Neuron (in vitro differentiated cells): Measurements from ENCODE around the gene MAST4.
A peak's percentile ranks its signal among the peaks of the same experiment; 100 is the strongest.

ENCODE experiments used
- H2AFZ ChIP-seq: one replicate; pipeline ENCODE4 v1.6.1; 2013; ENCODE audit warnings: low read depth, mild to moderate bottlenecking, inconsistent platforms, low read length, moderate library complexity
- H3K27me3 ChIP-seq: one replicate; pipeline ENCODE4 v1.6.1; 2013; ENCODE audit warnings: low read length; ENCODE audit not compliant: insufficient read depth
- H3K36me3 ChIP-seq: one replicate; pipeline ENCODE4 v1.6.1; 2013; ENCODE audit warnings: low read length; ENCODE audit not compliant: insufficient read depth
- H3K4me1 ChIP-seq: one replicate; pipeline ENCODE4 v1.6.1; 2013; ENCODE audit warnings: low read length; ENCODE audit not compliant: insufficient read depth
- H3K4me3 ChIP-seq: 2 replicates; pipeline ENCODE4 v1.5.1; 2013; ENCODE audit warnings: mild to moderate bottlenecking, low read length, moderate library complexity
- H3K9me3 ChIP-seq: one replicate; pipeline ENCODE4 v1.6.1; 2013; ENCODE audit warnings: low read length

MAST4 gene

GRCh38 chr5:66869347-66869746 lies 273.2 kb downstream of the MAST4 start:
- no peak overlapping the region for H3K4me3 ChIP-seq
- no peaks in the 10 kb centered on the region for H3K36me3 ChIP-seq
- H3K4me1 ChIP-seq = peaks cover 11% of the 10 kb centered on the region

GRCh38 chr5:66870708-66871107 lies 274.5 kb downstream of the MAST4 start:
- Histone ChIP-seq H3K4me3 (no peak overlapping the region), H3K27me3 (no peaks in the 10 kb centered on the region), H3K4me1 (peaks cover 11% of the 10 kb centered on the region)

More at GRCh38 chr5:66869347-66869746, 273.2 kb downstream of the MAST4 start:
- no peak overlapping the region for H2AFZ ChIP-seq
- H3K9me3 ChIP-seq = no peaks in the 10 kb centered on the region
- H3K27me3 ChIP-seq = no peaks in the 10 kb centered on the region

GRCh38 chr5:66871651-66872050 lies 275.5 kb downstream of the MAST4 start:
- no peaks in the 10 kb centered on the region for H3K9me3 ChIP-seq

More at GRCh38 chr5:66870708-66871107, 274.5 kb downstream of the MAST4 start:
- Histone ChIP-seq H3K36me3 (no peaks in the 10 kb centered on the region), H2AFZ (no peak overlapping the region), H3K9me3 (no peaks in the 10 kb centered on the region)

GRCh38 chr5:66872736-66873331 lies 276.6 kb downstream of the MAST4 start:
- Histone ChIP-seq H3K36me3 (no peaks in the 10 kb centered on the region), H3K4me1 (peaks cover 11% of the 10 kb centered on the region), H3K9me3 (no peaks in the 10 kb centered on the region), H3K27me3 (no peaks in the 10 kb centered on the region), H2AFZ (peak overlapping the region; percentile 58), H3K4me3 (no peak overlapping the region)

More at GRCh38 chr5:66871651-66872050, 275.5 kb downstream of the MAST4 start:
- Histone ChIP-seq H2AFZ (no peak overlapping the region), H3K4me3 (no peak overlapping the region), H3K27me3 (no peaks in the 10 kb centered on the region), H3K36me3 (no peaks in the 10 kb centered on the region), H3K4me1 (peaks cover 11% of the 10 kb centered on the region)

GRCh38 chr5:66874004-66874403 lies 277.8 kb downstream of the MAST4 start:
- Histone ChIP-seq H3K27me3 (no peaks in the 10 kb centered on the region), H3K4me1 (peaks cover 11% of the 10 kb centered on the region), H2AFZ (no peak overlapping the region), H3K36me3 (no peaks in the 10 kb centered on the region), H3K4me3 (no peak overlapping the region), H3K9me3 (no peaks in the 10 kb centered on the region)

GRCh38 chr5:66875315-66875714 lies 279.1 kb downstream of the MAST4 start:
- no peaks in the 10 kb centered on the region for H3K36me3 ChIP-seq
- H3K9me3 ChIP-seq = no peaks in the 10 kb centered on the region
- peaks cover 11% of the 10 kb centered on the region for H3K4me1 ChIP-seq
- H3K27me3 ChIP-seq = no peaks in the 10 kb centered on the region
- H2AFZ ChIP-seq = no peak overlapping the region
- no peak overlapping the region for H3K4me3 ChIP-seq

GRCh38 chr5:66876266-66876807 lies 280.1 kb downstream of the MAST4 start:
- H3K9me3 ChIP-seq = no peaks in the 10 kb centered on the region
- H2AFZ ChIP-seq = no peak overlapping the region
- no peak overlapping the region for H3K4me3 ChIP-seq
- H3K27me3 ChIP-seq = no peaks in the 10 kb centered on the region
- H3K4me1 ChIP-seq = peaks cover 11% of the 10 kb centered on the region
- no peaks in the 10 kb centered on the region for H3K36me3 ChIP-seq

- Histone ChIP-seq H2AFZ (no peak overlapping the region), H3K36me3 (no peaks in the 10 kb centered on the region), H3K9me3 (no peaks in the 10 kb centered on the region), H3K4me3 (no peak overlapping the region), H3K4me1 (peaks cover 6% of the 10 kb centered on the region), H3K27me3 (no peaks in the 10 kb centered on the region)
These were observed 281.6 kb downstream of the MAST4 start for GRCh38 chr5:66877843-66878242.

- no peaks in the 10 kb centered on the region for H3K4me1 ChIP-seq
- H3K9me3 ChIP-seq = no peaks in the 10 kb centered on the region
- no peak overlapping the region for H3K4me3 ChIP-seq
- H3K36me3 ChIP-seq = no peaks in the 10 kb centered on the region
- H3K27me3 ChIP-seq = no peaks in the 10 kb centered on the region
- H2AFZ ChIP-seq = no peak overlapping the region
These were observed 284.2 kb downstream of the MAST4 start for GRCh38 chr5:66880401-66880800.

- Histone ChIP-seq H3K36me3 (no peaks in the 10 kb centered on the region), H3K4me3 (no peak overlapping the region), H2AFZ (no peak overlapping the region), H3K27me3 (no peaks in the 10 kb centered on the region), H3K4me1 (no peaks in the 10 kb centered on the region), H3K9me3 (no peaks in the 10 kb centered on the region)
These were observed 285.4 kb downstream of the MAST4 start for GRCh38 chr5:66881480-66882161.

- Histone ChIP-seq H3K4me3 (no peak overlapping the region), H3K27me3 (no peaks in the 10 kb centered on the region), H2AFZ (no peak overlapping the region), H3K36me3 (no peaks in the 10 kb centered on the region), H3K9me3 (no peaks in the 10 kb centered on the region), H3K4me1 (no peaks in the 10 kb centered on the region)
These were observed 286.5 kb downstream of the MAST4 start for GRCh38 chr5:66882606-66883227.

GRCh38 chr5:66884564-66885243 lies 288.5 kb downstream of the MAST4 start:
- Histone ChIP-seq H3K36me3 (no peaks in the 10 kb centered on the region), H3K4me3 (no peak overlapping the region), H3K27me3 (no peaks in the 10 kb centered on the region), H2AFZ (no peak overlapping the region), H3K9me3 (no peaks in the 10 kb centered on the region), H3K4me1 (no peaks in the 10 kb centered on the region)

GRCh38 chr5:66886941-66887340 lies 290.7 kb downstream of the MAST4 start:
- Histone ChIP-seq H3K4me1 (no peaks in the 10 kb centered on the region), H3K36me3 (no peaks in the 10 kb centered on the region), H3K9me3 (no peaks in the 10 kb centered on the region), H2AFZ (no peak overlapping the region), H3K27me3 (no peaks in the 10 kb centered on the region), H3K4me3 (no peak overlapping the region)
